Measurements from ENCODE around the gene NUDT19. TPM values are rescaled to one million over a fixed set of nuclear protein-coding genes. Genes with fewer than 3 reads are reported as not detected.
"Not testable (repeated sequence)": the region's sequence is repeated elsewhere in the genome, so short reads cannot be mapped to it uniquely, and the experiment has no call there.

The NUDT19 gene
- total and polyA plus RNA-seq, 9 donors: 3.6 to 13.0 (median 6.3) TPM

DNA sequence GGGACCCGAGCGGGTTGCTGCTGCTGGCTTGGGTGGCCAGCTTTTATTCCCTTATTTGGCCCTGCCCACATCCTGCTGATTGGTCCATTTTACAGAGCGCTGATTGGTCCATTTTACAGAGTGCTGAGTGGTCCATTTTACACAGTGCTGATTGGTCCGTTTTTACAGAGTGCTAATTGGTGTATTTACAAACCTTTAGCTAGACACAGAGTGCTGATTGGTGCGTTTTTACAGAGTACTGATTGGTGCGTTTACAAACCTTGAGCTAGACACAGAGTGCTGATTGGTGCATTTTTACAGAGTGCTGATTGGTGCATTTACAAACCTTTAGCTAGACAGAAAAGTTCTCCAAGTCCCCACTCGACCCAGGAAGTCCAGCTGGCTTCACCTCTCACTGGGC lies 8.5 kb downstream of the NUDT19 start:
- H3K4me3 ChIP-seq; H3K36me3 ChIP-seq; H3K4me1 ChIP-seq (ENCODE audit: insufficient read depth); H3K27ac ChIP-seq; DNase-seq; H3K9me3 ChIP-seq; intact Hi-C loops (cut with DNase I); H3K27me3 ChIP-seq: not testable (repeated sequence)
- 88 to 96% (median 95%) methylated on average over 7 of the region's 7 CpGs for WGBS, 3 donors

- Histone ChIP-seq H3K9me3 (no peaks in the 10 kb centered on the region), H3K4me1 (ENCODE audit: insufficient read depth) (no peaks in the 10 kb centered on the region), H3K36me3 (no peaks in the 10 kb centered on the region), H3K4me3 (no peak overlapping the region), H3K27ac (no peak overlapping the region), H3K27me3 (no peaks in the 10 kb centered on the region)
- no peak for DNase-seq
- 50 to 55% (median 52%) methylated on average over 5 of the region's 5 CpGs for WGBS, 3 donors
- intact Hi-C loops (cut with DNase I): no loop called here
- TF ChIP-seq POLR2A (IDR thresholded peaks at IDR 0.05) (no peak), EP300 (IDR thresholded peaks at IDR 0.05) (no peak)
- TF ChIP-seq, protein P1, sequence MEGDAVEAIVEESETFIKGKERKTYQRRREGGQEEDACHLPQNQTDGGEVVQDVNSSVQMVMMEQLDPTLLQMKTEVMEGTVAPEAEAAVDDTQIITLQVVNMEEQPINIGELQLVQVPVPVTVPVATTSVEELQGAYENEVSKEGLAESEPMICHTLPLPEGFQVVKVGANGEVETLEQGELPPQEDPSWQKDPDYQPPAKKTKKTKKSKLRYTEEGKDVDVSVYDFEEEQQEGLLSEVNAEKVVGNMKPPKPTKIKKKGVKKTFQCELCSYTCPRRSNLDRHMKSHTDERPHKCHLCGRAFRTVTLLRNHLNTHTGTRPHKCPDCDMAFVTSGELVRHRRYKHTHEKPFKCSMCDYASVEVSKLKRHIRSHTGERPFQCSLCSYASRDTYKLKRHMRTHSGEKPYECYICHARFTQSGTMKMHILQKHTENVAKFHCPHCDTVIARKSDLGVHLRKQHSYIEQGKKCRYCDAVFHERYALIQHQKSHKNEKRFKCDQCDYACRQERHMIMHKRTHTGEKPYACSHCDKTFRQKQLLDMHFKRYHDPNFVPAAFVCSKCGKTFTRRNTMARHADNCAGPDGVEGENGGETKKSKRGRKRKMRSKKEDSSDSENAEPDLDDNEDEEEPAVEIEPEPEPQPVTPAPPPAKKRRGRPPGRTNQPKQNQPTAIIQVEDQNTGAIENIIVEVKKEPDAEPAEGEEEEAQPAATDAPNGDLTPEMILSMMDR (IDR thresholded peaks at IDR 0.05): no peak
Measured at GRCh38 chr19:32702010-32702409, 10.4 kb downstream of the NUDT19 start.

- H3K4me3 ChIP-seq; H3K4me1 ChIP-seq (ENCODE audit: insufficient read depth); H3K9me3 ChIP-seq; DNase-seq; intact Hi-C loops (cut with DNase I); H3K27me3 ChIP-seq; H3K36me3 ChIP-seq; H3K27ac ChIP-seq: not testable (repeated sequence)
- 97 to 100% (median 98%) methylated on average over 2 of the region's 2 CpGs for WGBS, 3 donors
Measured at GRCh38 chr19:32704006-32704405, 12.4 kb downstream of the NUDT19 start.

GRCh38 chr19:32708457-32708856 lies 16.8 kb downstream of the NUDT19 start:
- 81 to 91% (median 87%) methylated on average over 3 of the region's 3 CpGs for WGBS, 3 donors
- H3K27me3 ChIP-seq: no peaks in the 10 kb centered on the region
- intact Hi-C loops (cut with DNase I): no loop called here
- no peak overlapping the region for H3K27ac ChIP-seq
- no peak for DNase-seq
- no peak overlapping the region for H3K4me3 ChIP-seq
- no peaks in the 10 kb centered on the region for H3K36me3 ChIP-seq
- TF ChIP-seq EP300 (IDR thresholded peaks at IDR 0.05) (no peak), POLR2A (IDR thresholded peaks at IDR 0.05) (no peak)
- TF ChIP-seq, protein P1 (IDR thresholded peaks at IDR 0.05): no peak
- no peaks in the 10 kb centered on the region for H3K9me3 ChIP-seq
- no peaks in the 10 kb centered on the region for H3K4me1 ChIP-seq (ENCODE audit: insufficient read depth)

GRCh38 chr19:32709032-32709431 lies 17.4 kb downstream of the NUDT19 start:
- intact Hi-C loops (cut with DNase I): no loop called here
- H3K27me3 ChIP-seq: no peaks in the 10 kb centered on the region
- H3K27ac ChIP-seq: no peak overlapping the region
- no peak for DNase-seq
- no peak overlapping the region for H3K4me3 ChIP-seq
- no peaks in the 10 kb centered on the region for H3K9me3 ChIP-seq
- WGBS, 3 donors: 81 to 92% (median 90%) methylated on average over 5 of the region's 5 CpGs
- H3K36me3 ChIP-seq: no peaks in the 10 kb centered on the region
- TF ChIP-seq EP300 (IDR thresholded peaks at IDR 0.05): no peak
- TF ChIP-seq, protein P1 (IDR thresholded peaks at IDR 0.05): no peak
- TF ChIP-seq POLR2A (IDR thresholded peaks at IDR 0.05): no peak
- H3K4me1 ChIP-seq (ENCODE audit: insufficient read depth): no peaks in the 10 kb centered on the region

DNA sequence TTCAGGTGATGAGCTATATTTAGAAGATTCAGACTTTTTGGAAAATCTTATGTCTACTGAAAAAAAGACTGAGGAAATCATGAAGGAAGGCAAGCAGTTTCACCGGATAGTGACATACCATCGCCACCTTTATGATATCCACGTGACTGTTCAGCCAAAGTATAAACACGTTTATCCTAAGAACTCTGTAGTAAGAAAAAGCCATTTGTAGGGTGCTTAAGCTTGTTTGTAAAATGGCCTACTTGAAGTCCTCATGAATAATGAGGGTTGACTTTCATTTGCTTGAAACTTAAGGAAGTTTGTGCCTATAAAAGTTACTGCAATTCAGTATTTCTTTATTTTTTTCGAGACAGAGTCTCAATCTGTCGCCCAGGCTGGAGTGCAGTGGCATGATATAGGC lies 20.1 kb downstream of the NUDT19 start:
- no peaks in the 10 kb centered on the region for H3K36me3 ChIP-seq
- no peak for DNase-seq
- H3K27ac ChIP-seq: no peak overlapping the region
- WGBS, 3 donors: 90 to 93% (median 91%) methylated on average over 6 of the region's 6 CpGs
- no peaks in the 10 kb centered on the region for H3K9me3 ChIP-seq
- H3K27me3 ChIP-seq: no peaks in the 10 kb centered on the region
- TF ChIP-seq POLR2A (IDR thresholded peaks at IDR 0.05): no peak
- TF ChIP-seq, protein P1 (IDR thresholded peaks at IDR 0.05): no peak
- no peak for TF ChIP-seq EP300 (IDR thresholded peaks at IDR 0.05)
- intact Hi-C loops (cut with DNase I): no loop called here
- no peaks in the 10 kb centered on the region for H3K4me1 ChIP-seq (ENCODE audit: insufficient read depth)
- no peak overlapping the region for H3K4me3 ChIP-seq

DNA sequence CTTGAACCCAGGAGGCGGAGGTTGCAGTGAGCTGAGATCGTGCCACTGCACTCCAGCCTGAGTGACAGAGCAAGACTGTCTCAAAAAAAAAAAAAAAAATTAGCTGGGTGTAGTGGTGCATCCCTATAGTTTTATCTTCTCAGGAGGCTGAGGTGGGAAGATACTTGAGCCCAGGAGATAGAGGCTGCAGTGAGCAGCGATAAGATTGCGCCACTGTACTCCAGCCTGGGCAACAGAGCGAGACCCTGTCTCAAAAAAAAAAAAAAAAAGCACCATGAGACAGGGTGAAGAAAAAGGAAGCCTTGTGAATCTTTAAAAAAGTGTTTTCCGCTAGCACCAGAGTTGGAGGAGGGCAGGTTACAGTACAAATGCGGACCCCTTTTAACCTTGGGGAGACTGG lies 24.6 kb downstream of the NUDT19 start:
- not testable (repeated sequence) for H3K4me3 ChIP-seq

More for the DNA sequence above, 24.6 kb downstream of the NUDT19 start:
- H3K36me3 ChIP-seq; H3K27ac ChIP-seq; H3K9me3 ChIP-seq; intact Hi-C loops (cut with DNase I); H3K4me1 ChIP-seq (ENCODE audit: insufficient read depth); DNase-seq; H3K27me3 ChIP-seq: not testable (repeated sequence)
- 95 to 97% (median 95%) methylated on average over 7 of the region's 7 CpGs for WGBS, 3 donors

Data from ovary (tissue), 9 donors.